HUES6 (cell line): ENCODE results near the gene USP54.

Source experiments
- H3K27ac ChIP-seq: 2 replicates; pipeline ENCODE4 v1.7.0; 2013; ENCODE audit warnings: low read depth, mild to moderate bottlenecking, low read length, inconsistent platforms
- H3K27me3 ChIP-seq: 2 replicates; pipeline ENCODE4 v1.6.1; 2013; ENCODE audit warnings: low read length; ENCODE audit not compliant: control insufficient read depth, insufficient read depth
- H3K36me3 ChIP-seq: 2 replicates; pipeline ENCODE4 v1.6.1; 2013; ENCODE audit warnings: low read length; ENCODE audit not compliant: control insufficient read depth, insufficient read depth
- H3K4me1 ChIP-seq: 2 replicates; pipeline ENCODE4 v1.6.1; 2013; ENCODE audit warnings: low read length; ENCODE audit not compliant: control insufficient read depth, insufficient read depth
- H3K4me3 ChIP-seq: 2 replicates; pipeline ENCODE4 v1.5.1; 2013; ENCODE audit warnings: low read depth, low read length
- H3K9ac ChIP-seq: one replicate; pipeline ENCODE4 v1.6.1; 2013; ENCODE audit warnings: mild to moderate bottlenecking, low read length
- H3K9me3 ChIP-seq: 2 replicates; pipeline ENCODE4 v1.6.1; 2013; ENCODE audit warnings: low read depth, low read length; ENCODE audit not compliant: control insufficient read depth, insufficient read depth

The USP54 gene

DNA sequence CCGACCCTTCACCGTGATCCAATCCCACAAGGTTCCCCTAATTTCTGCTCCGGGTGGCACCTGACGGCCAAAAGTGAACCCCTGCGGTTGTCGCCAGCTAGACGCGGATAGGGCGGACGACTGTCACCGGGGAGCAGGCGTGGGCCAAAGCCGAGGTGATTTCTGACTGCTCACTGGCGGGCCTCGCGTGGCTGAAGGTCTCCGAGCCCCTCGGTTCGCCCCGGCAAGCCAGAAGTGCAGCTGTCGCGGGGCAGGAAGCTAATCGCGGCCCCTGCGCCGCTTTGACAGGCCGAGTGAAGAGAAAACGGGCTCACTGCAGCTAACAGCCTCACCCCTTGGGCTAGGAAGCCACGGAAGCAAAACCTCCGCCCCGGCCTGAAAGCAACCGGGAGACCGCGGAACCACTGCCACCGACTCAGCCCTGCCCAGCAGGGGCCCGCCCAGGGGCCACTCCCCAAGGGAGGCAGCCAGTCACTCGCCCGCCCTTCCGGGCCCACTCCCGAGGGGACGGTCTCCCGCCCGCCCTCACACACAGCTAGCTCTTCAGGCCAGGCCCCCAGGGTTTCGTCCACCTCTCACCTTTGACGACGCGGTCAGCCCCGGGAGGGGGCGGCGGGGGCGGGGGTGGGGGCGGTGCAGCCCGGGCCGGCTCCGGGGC, 95.8 kb downstream of the USP54 start:
- Histone ChIP-seq H3K36me3 (peaks cover 30% of the 10 kb centered on the region), H3K4me3 (peak overlapping the region; percentile 98), H3K4me1 (peaks cover 11% of the 10 kb centered on the region), H3K27ac (peak overlapping the region; percentile 80; the same call in 1 of the 2 replicates), H3K9ac (peak overlapping the region; percentile 90), H3K9me3 (no peaks in the 10 kb centered on the region), H3K27me3 (no peaks in the 10 kb centered on the region)

DNA sequence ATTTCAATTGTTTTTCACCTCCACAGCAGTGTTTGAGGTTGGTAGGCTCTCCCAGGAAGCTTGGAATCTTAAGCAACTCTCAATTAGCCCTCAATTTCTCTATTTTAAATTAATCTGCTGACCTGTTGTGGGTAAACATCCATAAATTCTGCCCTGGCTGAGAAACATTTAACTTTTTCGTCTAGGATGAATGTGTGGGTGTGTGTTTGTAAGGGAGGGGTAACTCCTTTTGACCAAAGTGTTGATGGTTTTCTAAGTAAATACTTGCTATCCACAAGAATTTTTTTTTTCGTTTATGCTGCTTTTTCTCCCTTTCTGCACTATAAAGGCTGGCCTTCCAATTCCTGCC, 96.3 kb downstream of the USP54 start:
- H3K4me1 ChIP-seq = peaks cover 11% of the 10 kb centered on the region
- peak overlapping the region; percentile 90 for H3K9ac ChIP-seq

GRCh38 chr10:73494213-73494612, 96.9 kb downstream of the USP54 start:
- H3K4me3 ChIP-seq = peak overlapping the region; percentile 98; the same call in 1 of the 2 replicates
- H3K9me3 ChIP-seq = no peaks in the 10 kb centered on the region
- H3K27ac ChIP-seq = no peak overlapping the region
- no peak overlapping the region for H3K9ac ChIP-seq
- H3K4me1 ChIP-seq = peaks cover 11% of the 10 kb centered on the region
- peaks cover 20% of the 10 kb centered on the region for H3K36me3 ChIP-seq
- no peaks in the 10 kb centered on the region for H3K27me3 ChIP-seq

More for the DNA sequence above, 96.3 kb downstream of the USP54 start:
- Histone ChIP-seq H3K4me3 (peak overlapping the region; percentile 98), H3K27ac (peak overlapping the region; percentile 80; the same call in 1 of the 2 replicates), H3K9me3 (no peaks in the 10 kb centered on the region), H3K27me3 (no peaks in the 10 kb centered on the region), H3K36me3 (peaks cover 25% of the 10 kb centered on the region)

DNA sequence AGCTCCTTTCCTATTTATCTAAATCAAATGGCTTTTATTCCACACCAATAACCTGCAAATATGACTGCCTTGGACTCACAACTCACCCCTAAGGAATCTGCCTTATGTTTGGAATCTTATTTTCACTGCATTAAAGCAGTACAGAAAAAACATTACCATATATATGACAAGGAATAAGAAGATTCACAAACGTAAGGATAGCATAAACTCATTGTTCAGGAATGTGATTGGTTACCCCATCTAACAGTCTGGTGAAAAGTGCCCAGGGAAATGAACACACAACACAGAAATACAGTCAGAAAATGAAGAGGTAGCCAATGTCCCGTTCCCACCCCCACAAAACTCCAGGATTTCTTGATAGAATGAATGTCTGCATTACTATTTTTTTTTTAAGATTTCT, 97.4 kb downstream of the USP54 start:
- Histone ChIP-seq H3K27me3 (no peaks in the 10 kb centered on the region), H3K9ac (no peak overlapping the region), H3K36me3 (peaks cover 15% of the 10 kb centered on the region), H3K4me1 (peaks cover 11% of the 10 kb centered on the region), H3K27ac (no peak overlapping the region), H3K4me3 (no peak overlapping the region), H3K9me3 (no peaks in the 10 kb centered on the region)

GRCh38 chr10:73486601-73487000, 104.5 kb downstream of the USP54 start:
- Histone ChIP-seq H3K27ac (no peak overlapping the region), H3K9me3 (no peaks in the 10 kb centered on the region), H3K27me3 (no peaks in the 10 kb centered on the region), H3K4me1 (no peaks in the 10 kb centered on the region), H3K9ac (no peak overlapping the region), H3K4me3 (no peak overlapping the region), H3K36me3 (peaks cover 12% of the 10 kb centered on the region)

DNA sequence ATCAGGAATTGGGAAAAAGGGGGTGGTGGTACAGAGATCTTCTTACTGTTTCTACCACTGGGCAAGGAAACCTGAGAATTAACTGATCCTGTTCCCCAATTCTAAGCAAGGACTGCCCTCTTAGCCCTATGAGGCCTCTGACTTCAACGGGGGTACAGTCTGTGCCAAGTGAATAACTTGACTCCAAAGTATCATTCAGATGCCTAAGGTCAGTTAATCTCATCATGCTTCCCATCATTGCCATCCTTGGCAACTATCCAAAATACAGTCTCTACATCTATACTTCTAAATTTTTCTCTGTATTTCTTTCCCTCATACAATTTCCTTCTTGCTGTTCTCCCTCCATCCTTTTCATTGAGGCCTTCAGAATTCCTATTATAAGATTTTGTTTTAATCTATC, 105.8 kb downstream of the USP54 start:
- Histone ChIP-seq H3K27ac (no peak overlapping the region), H3K27me3 (no peaks in the 10 kb centered on the region), H3K4me3 (no peak overlapping the region), H3K36me3 (peaks cover 12% of the 10 kb centered on the region), H3K9me3 (no peaks in the 10 kb centered on the region), H3K4me1 (no peaks in the 10 kb centered on the region), H3K9ac (no peak overlapping the region)

GRCh38 chr10:73480158-73480557, 111.0 kb downstream of the USP54 start:
- no peak overlapping the region for H3K27ac ChIP-seq
- H3K36me3 ChIP-seq = peaks cover 44% of the 10 kb centered on the region
- H3K27me3 ChIP-seq = no peaks in the 10 kb centered on the region
- no peak overlapping the region for H3K4me3 ChIP-seq
- H3K4me1 ChIP-seq = no peaks in the 10 kb centered on the region
- H3K9ac ChIP-seq = no peak overlapping the region
- H3K9me3 ChIP-seq = no peaks in the 10 kb centered on the region

GRCh38 chr10:73478636-73479035, 112.5 kb downstream of the USP54 start:
- H3K9me3 ChIP-seq = no peaks in the 10 kb centered on the region
- H3K36me3 ChIP-seq = peaks cover 54% of the 10 kb centered on the region
- H3K9ac ChIP-seq = no peak overlapping the region
- H3K4me3 ChIP-seq = no peak overlapping the region
- no peaks in the 10 kb centered on the region for H3K4me1 ChIP-seq
- H3K27ac ChIP-seq = no peak overlapping the region
- H3K27me3 ChIP-seq = no peaks in the 10 kb centered on the region

- Histone ChIP-seq H3K9ac (no peak overlapping the region), H3K4me3 (no peak overlapping the region)
Measured at GRCh38 chr10:73471226-73471625, 119.9 kb downstream of the USP54 start.

DNA sequence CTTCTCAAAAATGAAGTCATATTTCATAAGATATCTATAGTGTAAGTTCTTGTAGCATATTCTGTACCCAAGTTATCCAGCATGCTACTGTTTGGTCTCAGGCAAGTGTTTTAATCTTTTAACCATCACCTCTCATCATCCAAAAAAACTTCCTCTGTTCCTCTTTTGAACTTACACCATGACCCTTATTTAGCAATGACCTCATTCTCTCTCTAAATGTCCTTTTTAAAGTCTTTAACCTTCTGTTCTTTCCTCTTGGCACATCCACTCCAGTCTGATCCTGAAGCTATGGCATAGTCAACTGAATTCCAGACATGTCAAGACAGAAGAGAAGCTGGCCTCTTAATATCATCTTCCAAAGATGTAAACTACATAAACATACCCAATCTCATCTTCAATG, 121.6 kb downstream of the USP54 start:
- peaks cover 80% of the 10 kb centered on the region for H3K36me3 ChIP-seq
- no peak overlapping the region for H3K4me3 ChIP-seq
- H3K4me1 ChIP-seq = no peaks in the 10 kb centered on the region
- H3K9ac ChIP-seq = no peak overlapping the region
- no peak overlapping the region for H3K27ac ChIP-seq
- H3K27me3 ChIP-seq = no peaks in the 10 kb centered on the region
- H3K9me3 ChIP-seq = no peaks in the 10 kb centered on the region

More at GRCh38 chr10:73471226-73471625, 119.9 kb downstream of the USP54 start:
- H3K9me3 ChIP-seq = no peaks in the 10 kb centered on the region
- no peaks in the 10 kb centered on the region for H3K4me1 ChIP-seq
- H3K27ac ChIP-seq = no peak overlapping the region
- no peaks in the 10 kb centered on the region for H3K27me3 ChIP-seq
- H3K36me3 ChIP-seq = peaks cover 84% of the 10 kb centered on the region

- no peaks in the 10 kb centered on the region for H3K27me3 ChIP-seq
- no peak overlapping the region for H3K27ac ChIP-seq
- no peak overlapping the region for H3K9ac ChIP-seq
- H3K9me3 ChIP-seq = no peaks in the 10 kb centered on the region
- no peaks in the 10 kb centered on the region for H3K4me1 ChIP-seq
- H3K36me3 ChIP-seq = peaks cover 68% of the 10 kb centered on the region
- no peak overlapping the region for H3K4me3 ChIP-seq
Measured at GRCh38 chr10:73467206-73467605, 123.9 kb downstream of the USP54 start.
